Measurements from ENCODE around the gene CACNA1C.
"Not testable (repeated sequence)": the region's sequence is repeated elsewhere in the genome, so short reads cannot be mapped to it uniquely, and the experiment has no call there.

Gene CACNA1C

DNA sequence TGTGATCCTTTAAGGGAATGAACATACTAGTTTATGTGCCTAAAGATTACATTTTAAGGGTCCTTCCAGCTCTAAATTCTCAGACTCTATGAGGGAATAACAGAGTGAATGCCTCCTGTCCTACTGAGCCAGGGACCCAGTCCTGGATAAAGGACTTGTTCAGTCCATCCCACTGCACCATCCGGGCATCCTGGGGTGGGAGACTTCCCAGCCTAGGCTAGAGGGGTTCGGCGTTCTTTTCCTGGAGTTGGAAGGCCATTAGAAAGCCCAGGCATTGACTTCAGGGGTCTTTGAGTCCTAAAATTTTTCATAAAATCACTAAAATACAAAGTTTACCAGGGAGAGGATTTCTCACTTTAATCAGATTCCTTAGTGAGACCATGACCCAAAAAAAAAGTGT is 614.1 kb downstream of the CACNA1C start:
- DNase-seq = no peak

DNA sequence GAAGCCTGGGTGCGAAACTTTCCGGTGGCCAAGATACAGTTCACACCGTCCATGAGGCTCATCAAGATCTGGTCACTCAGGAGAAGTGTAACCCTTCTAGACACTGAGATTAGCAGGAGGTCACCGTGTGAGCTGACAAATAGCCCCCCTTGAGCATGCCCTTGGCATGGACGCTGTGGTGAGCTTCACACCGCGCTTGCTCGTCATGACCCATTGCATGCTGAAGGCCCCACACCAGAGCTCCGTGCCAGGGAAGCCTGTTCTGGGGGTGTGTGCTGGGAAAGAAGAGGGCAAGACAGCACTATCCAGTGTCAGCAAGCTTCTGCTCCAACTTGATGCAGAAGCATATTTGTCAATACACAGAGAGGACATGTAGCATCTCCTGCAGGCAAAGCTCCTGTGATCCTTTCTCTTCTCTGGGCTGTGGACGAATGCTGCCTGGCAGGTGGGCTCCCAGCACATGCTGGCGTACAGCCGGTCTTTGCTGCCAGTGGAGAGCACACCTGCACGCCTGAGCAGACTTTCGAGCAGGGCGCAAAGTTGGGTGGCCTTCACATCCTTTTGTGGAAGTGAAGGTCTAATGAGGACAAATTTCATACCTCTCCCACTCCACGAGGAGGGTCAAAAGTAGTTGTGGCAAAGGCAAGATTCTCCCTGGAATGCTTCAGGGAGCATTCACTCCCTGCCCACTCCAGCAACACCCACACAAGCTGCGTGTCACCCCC is 615.1 kb downstream of the CACNA1C start:
- DNase-seq = no peak

DNA sequence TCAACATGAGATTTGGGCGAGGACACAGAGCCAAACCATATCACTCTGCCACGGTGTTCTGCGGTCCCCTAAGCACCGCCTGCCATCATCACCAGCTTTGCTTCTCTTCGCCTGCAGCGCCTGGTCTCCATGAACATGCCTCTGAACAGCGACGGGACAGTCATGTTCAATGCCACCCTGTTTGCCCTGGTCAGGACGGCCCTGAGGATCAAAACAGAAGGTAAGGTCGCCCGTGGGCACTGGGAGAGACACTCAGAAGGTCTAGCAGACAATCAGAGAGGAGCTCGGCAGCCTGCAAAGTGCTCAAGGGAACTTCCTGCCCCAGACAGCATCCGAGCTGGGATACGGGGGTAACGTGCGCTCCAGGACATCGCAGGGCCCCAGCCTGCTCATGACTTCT is 616.0 kb downstream of the CACNA1C start:
- DNase-seq = no peak

DNA sequence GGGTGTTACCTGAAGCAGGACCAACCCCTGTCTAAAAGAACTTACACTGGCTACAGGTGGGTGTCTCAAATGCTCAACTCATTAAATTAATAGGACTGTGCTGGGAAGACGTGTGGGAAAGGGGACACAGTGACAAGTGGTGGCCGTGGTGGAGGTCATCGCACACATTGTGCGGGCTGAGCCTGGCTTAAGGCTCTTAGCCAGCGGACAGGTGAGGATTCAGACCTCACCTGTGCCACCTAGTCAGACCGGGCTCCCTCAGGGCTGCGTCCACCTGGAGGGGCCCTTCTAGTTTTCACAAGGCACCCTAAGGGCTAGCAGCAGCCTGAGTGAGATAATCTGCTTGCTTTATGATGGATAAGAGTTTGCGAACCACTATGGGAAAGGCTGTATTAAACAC is 616.8 kb downstream of the CACNA1C start:
- DNase-seq = no peak

DNA sequence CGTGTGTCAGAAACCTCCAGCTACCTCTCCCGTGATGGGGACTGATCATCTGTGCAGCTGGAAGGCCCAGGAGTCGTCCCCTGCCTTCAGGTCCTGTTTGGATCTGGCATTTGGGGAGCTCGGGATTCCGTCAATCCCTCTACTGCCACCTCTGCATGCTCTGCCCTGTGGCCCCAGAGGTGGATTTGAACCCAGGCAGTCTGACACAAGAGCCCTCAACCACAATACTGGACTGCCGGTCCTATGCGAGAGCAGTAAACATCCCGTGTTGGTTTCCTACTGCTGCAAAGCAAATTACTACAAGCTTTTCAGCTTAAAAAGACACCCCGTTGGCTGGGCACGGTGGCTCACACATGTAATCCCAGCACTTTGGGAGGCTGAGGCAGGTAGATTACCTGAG is 620.1 kb downstream of the CACNA1C start:
- no peak for DNase-seq

DNA sequence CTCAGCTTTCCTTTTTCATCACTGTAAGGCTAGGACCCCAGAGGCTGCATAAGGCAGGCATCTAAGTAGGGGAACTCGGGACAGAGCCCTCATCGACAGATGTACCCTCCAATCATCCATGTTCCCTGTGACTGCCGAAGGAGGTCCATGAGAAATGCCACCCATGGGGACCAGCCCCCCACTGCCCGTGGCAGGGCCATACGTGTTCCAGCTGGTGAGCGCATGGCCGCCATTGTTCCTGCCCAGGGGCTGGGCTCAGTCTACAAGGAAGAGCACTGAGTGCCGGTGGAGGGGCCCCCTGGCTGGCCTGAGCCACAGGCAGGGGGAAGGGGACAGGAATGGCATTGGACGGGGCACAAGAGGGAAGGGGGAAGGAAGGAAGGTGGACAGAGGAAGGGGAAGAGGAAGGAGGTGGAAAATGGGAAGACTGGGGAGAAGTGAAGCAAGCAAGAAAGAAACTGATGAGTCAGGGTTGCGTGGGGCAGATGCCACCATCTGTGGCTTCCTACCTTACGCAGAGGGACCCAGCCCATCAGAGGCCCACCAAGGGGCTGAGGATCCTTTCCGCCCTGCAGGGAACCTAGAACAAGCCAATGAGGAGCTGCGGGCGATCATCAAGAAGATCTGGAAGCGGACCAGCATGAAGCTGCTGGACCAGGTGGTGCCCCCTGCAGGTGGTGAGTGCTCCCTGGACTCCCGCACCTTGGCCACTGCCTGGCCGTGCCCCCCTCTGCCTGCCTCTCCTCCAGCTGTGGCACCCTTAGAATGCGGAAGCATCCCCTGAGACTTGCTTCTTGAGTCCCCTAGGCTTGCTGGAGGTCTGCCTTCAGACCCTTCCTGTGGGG is 621.4 kb downstream of the CACNA1C start:
- DNase-seq = no peak

DNA sequence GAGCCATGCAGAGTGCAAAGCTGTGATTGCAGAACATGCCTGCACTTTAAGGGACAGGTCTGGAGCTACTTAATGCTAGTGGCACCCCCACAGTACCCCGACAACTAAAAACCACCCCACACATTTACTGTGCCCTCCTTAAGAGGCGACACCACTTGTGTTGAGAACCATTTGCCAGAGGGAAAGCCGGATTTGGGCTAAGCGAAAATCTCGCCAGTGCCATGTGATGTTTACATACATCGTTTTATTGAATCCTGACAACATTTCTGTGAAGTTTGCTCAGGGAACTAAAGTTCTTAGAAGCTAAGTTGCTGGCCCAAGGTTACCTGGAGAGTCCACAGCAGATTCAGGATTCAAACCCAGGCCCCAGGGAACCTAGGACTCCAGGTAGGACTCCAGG is 623.0 kb downstream of the CACNA1C start:
- no peak for DNase-seq

DNA sequence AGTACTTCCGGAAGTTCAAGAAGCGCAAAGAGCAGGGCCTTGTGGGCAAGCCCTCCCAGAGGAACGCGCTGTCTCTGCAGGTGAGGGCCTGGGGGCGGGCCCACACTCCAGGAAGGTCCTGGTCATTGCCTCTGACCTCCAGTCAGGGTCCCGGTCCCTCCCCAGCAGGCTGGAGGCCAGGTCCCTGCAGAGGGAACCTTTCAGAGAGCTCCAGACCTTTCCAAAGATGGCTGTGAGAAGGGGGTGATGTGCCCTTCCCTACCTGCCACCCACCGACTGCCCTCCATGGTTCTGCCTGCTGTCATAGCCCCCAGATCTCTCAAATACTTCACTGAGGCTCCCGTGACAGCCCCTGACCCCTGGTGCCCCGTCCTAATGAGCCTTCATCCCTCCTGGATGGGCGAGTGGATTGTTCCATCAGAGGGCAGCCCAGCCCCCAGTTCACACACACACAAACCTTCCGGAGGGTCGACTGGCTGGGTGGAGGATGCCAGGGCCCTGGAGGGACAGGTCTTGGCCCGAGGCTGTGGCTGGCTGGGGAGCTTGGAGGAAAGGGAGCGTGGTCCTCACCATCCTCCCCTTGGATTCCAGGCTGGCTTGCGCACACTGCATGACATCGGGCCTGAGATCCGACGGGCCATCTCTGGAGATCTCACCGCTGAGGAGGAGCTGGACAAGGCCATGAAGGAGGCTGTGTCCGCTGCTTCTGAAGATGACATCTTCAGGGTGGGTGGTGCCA is 624.5 kb downstream of the CACNA1C start:
- DNase-seq = no peak

DNA sequence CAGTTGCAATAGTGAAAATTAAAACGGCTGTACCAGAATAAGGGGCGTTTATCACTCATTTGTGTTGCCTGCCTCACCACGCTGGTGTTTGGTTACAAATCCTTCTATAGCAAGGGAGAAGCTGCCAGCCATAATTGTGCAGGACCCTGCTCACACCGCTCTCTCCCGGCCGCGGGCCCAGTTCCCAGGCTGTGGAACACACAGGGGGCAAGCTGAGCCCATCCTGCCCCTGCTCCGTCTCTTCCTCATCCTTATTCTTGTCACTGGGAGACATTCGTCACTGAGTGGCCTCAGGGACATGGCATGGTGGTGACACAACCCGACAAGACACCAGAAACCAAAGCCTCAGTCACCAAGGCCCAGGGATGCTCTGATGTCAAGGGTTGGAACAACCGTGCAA is 625.6 kb downstream of the CACNA1C start:
- no peak for DNase-seq

DNA sequence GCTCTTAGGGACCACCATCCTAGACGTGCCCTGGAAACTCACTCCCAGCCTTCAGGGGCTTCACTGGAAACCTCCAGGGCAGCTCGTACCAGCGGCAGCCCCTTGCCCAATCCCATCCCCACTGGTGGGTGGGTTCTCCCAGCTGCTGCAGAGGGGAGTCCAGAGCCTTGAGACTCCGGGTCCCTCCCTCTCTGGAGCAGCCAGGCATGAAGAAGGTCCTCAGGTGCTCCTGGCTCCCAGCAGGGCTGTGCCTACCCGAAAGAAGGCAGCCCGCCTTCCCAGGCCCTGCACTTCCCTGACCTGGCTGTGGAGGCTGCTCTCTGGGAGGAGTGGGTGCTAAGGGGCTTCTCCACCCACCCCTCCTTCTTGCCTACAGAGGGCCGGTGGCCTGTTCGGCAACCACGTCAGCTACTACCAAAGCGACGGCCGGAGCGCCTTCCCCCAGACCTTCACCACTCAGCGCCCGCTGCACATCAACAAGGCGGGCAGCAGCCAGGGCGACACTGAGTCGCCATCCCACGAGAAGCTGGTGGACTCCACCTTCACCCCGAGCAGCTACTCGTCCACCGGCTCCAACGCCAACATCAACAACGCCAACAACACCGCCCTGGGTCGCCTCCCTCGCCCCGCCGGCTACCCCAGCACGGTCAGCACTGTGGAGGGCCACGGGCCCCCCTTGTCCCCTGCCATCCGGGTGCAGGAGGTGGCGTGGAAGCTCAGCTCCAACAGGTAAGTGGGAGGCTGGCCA is 626.5 kb downstream of the CACNA1C start:
- DNase-seq = no peak

DNA sequence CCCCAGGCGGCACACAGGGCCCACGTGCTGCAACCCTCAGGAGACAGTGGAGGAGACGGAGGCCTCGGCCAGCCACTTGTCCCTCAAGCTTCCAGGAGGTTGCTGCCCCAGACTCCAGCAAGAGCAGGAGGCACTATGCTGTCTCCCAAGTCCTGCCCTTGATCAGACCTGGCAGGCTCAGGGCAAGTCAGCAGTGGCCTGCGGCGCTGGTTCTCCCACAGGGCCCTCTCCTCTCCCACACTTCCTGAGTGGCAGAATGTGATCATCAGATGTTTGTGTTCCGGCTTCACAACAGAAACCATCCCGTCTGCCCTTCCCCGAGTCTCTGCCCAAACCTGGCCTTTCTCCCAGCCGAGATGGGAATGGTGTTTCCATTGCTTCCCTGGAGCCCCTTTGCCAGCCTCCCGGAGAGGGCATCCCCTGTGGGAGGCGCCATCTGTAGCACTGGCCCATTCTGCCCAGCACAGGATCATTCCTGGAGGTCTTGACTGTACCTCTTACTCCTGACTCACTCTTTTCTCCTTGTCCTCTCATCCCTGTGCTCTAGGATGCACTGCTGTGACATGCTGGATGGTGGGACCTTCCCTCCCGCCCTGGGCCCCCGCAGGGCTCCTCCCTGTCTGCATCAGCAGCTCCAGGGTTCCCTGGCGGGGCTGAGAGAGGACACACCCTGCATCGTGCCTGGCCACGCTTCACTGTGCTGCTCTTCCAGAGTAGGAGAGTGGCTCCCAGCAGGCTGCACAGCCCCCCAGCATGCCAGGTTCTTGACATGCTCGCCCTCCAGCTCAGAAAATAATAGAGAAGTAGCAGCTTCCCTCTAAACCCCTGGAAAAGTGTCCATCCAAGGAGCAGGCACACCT is 627.3 kb downstream of the CACNA1C start:
- DNase-seq = no peak

DNA sequence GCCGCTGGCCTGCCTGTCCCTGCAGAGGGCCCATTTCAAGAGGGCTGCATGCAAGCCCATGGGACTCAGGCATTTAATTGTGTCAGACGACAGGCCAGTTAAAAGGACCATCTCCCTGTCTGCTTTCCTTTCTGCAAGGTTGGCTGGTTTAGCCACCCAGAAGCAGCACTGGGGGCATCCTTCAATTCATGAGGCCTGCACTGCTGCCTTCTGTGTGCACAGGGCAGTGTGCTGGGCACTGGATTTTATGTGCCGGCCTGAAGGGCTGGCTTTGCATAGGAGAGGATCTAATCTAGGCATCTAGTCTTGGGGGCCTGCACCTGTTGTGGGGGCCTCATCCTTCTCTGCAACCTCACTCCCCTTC is 627.9 kb downstream of the CACNA1C start:
- DNase-seq = no peak

DNA sequence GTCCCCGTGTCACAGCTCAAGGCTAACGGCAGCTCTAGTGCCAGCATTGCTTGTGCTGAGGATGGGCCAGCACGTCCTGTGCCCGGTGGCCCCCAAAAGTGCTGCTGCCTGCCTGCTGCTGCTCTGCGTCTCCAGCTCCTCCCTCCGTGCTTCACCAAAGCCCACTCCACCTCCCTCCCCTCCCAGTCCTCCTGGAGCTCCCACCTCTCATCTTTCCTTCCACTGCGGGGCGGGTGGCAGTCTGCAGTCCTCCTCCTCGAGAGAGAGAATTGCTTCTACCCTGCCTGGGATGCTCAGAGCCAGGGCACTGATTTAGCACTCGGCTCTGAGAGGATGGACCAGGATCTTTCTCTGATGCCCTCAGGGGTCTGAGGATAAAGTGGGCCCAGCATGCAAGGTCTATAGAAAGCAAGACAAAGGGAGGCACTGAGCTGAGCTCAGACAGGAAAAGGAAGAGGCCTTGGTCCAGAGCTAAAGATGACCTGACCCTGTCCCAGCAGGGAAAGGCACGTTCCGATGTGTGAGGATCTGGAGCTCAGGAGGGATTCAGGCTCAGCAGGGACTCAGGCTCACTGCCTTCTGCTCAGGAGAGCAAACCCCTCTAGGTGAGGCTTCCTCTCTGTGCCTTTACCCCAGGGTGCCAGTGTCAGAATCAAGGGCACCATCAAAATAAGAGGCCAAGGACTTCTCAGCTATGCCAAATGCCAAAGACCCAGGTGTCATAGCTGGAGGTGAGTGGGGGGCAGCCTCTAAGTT is 628.8 kb downstream of the CACNA1C start:
- no peak for DNase-seq

DNA sequence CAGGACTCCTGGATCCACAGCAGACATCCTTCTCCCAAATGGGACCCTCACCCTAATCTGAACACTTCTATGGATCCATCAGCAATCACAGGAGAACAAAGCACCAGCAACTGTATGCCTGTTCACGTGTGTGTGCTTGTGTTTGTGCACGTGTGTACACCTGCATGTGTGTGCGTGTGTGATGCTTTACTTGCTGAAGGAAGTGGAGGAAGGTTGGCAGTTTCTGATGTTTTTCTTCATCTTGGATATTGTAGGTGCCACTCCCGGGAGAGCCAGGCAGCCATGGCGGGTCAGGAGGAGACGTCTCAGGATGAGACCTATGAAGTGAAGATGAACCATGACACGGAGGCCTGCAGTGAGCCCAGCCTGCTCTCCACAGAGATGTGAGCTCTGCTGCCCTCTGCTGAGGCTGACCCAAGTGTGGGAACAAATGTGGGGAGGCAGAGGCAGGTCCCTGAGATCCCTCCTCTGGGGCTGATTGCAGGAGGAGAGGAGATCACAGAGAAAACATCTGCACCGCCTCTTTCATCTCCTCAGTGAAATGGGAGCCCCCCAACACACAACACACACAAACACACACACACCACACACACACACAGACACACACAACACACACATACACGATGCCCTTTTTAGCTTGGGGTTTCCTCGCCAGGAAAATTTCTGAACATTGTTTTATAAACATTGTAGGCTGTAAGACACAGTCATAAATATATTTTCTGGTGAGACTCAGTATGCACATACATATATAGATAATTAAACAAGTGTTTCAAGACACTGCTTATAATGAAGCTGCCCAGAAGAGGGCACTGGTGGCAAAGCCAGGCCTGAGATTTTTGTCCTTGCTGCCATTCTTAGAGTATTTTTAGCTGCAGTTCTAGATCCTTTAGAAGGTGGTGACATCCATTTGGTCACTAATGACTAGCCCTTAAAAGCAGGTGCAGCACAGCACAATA is 629.8 kb downstream of the CACNA1C start:
- no peak for DNase-seq

DNA sequence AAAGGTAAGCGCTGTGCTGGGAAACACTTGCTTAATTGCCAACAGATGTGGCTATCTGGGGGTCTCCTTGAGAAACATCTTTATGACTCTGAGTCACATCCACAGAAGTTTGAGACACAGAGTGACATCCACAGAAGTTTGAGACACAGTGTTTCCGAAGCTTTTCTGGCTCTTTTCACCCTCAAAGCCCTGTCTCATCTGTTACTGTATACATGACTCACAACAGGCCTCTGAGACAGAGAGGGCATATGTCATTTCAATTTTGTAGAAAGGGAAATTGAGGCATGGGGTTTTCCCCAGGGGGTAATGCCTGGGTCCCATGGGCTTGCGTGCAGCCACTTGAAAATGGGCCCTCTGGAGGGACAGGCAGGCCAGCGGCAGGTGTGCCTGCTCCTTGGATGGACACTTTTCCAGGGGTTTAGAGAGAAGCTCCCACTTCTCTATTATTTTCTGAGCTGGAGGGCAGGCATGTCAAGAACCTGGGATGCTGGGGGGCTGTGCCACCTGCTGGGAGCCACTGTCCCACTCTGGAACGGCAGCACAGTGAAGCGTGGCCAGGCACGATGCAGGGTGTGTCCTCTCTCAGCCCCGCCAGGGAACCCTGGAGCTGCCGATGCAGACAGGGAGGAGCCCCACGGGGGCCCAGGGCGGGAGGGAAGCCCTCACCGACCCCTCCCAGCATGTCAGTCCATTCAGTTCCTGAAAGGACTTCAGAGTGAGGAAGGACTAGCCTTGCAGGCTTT is 630.7 kb downstream of the CACNA1C start:
- DNase-seq = no peak

DNA sequence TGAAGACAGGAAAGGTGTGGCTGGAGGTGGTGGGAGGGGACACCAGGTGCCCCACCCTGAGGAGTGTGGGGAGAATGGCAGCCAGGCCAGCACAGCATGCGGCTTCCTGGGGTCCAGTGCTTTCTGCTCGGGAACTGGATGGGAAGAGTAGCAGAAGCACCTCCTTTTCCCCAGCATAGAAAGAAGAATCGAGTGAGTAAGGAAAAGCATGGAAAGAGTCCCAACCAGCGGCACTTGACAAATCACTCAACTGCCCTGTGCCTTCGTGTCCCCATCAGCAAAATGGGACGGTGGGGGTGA is 631.2 kb downstream of the CACNA1C start:
- not testable (repeated sequence) for DNase-seq

DNA sequence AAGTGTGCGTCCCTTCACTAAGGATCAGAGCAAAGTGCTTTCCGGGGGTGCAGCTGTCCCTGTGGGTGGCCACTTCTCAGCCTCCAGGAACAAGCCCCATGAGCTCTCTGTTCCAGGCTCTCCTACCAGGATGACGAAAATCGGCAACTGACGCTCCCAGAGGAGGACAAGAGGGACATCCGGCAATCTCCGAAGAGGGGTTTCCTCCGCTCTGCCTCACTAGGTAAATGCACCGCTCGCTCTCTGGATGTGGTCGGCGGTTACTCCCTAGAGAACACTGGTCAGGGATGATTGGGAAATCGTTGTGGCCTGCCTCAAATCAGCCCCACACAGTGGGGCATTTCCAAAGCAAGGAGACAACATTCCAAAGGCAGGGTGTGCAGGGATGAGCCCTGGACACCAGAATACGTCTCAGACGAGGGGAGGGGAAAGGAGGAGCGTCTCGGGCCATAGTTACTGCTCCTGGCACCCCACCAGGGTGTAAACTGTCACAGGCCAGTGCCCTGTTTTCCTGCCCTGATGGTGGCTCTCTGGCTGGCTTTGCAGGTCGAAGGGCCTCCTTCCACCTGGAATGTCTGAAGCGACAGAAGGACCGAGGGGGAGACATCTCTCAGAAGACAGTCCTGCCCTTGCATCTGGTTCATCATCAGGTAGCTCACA is 633.0 kb downstream of the CACNA1C start:
- DNase-seq = not testable (repeated sequence)

DNA sequence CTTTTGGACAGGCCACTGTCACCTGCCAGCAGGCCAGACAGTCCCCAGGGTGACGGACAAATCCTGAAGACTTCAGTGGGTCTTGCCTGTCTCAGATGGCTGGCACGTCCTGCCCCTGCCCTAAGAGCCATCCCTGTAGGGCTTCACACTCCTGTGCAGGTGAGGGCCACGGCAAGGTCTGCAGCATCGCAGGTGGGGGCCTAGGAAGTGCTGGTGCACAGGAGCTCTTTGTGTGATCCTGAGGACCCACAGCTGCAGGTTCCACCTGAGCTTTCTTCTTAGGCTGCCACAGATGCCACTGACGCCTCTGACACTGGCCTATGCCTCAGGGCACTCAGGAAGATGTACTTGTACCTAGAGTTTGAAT is 633.5 kb downstream of the CACNA1C start:
- no peak for DNase-seq

DNA sequence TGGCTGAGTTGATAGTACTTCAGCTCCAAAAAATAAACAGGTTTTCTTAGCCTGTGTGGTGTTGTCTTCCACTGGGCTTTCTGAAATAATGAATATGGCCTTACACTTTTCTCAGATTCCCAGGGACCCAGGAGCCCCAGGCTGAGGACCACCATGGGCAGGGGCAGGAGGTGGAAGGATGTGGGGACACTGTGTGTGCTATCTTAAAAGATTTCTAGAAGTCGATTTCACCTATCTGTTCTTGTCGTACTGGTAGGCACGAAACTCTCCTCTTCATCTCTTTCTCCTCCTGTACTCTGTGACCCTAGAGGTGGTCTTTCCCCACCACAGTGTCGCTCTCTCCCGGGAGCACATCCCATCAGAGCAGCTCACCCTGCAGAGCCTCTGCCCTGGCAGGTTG is 634.3 kb downstream of the CACNA1C start:
- DNase-seq = no peak

Measured in DMS79 (cell line).